ENCODE measurements around the gene GNLY.

The GNLY gene

GRCh38 chr2:85728883-85729824 lies 35.0 kb downstream of the GNLY start:
- peak; percentile 82 for DNase-seq (ENCODE audit: low spot score)

GRCh38 chr2:85729825-85730510 lies 35.8 kb downstream of the GNLY start:
- no peak for DNase-seq (ENCODE audit: low spot score)

GRCh38 chr2:85730686-85731230 lies 36.6 kb downstream of the GNLY start:
- no peak for DNase-seq (ENCODE audit: low spot score)

GRCh38 chr2:85731606-85732005 lies 37.4 kb downstream of the GNLY start:
- DNase-seq (ENCODE audit: low spot score), result no peak

GRCh38 chr2:85732467-85733120 lies 38.4 kb downstream of the GNLY start:
- no peak for DNase-seq (ENCODE audit: low spot score)

- DNase-seq (ENCODE audit: low spot score), result no peak
Measured at GRCh38 chr2:85733121-85733960, 39.2 kb downstream of the GNLY start.

- DNase-seq (ENCODE audit: low spot score), result no peak
Measured at GRCh38 chr2:85734015-85734414, 39.9 kb downstream of the GNLY start.

GRCh38 chr2:85734942-85735608 lies 40.9 kb downstream of the GNLY start:
- DNase-seq (ENCODE audit: low spot score), result no peak

GRCh38 chr2:85735691-85736090 lies 41.5 kb downstream of the GNLY start:
- DNase-seq (ENCODE audit: low spot score), result no peak

GRCh38 chr2:85736456-85737355 lies 42.5 kb downstream of the GNLY start:
- DNase-seq (ENCODE audit: low spot score), result no peak

- no peak for DNase-seq (ENCODE audit: low spot score)
Measured at GRCh38 chr2:85737481-85737880, 43.3 kb downstream of the GNLY start.

GRCh38 chr2:85737961-85738360 lies 43.8 kb downstream of the GNLY start:
- DNase-seq (ENCODE audit: low spot score), result no peak

GRCh38 chr2:85740193-85740592 lies 46.0 kb downstream of the GNLY start:
- DNase-seq (ENCODE audit: low spot score), result no peak

- peak; percentile 44 for DNase-seq (ENCODE audit: low spot score)
Measured at GRCh38 chr2:85741211-85741832, 47.2 kb downstream of the GNLY start.

GRCh38 chr2:85741833-85742455 lies 47.8 kb downstream of the GNLY start:
- DNase-seq (ENCODE audit: low spot score), result peak; percentile 96

- no peak for DNase-seq (ENCODE audit: low spot score)
Measured at GRCh38 chr2:85743304-85743978, 49.3 kb downstream of the GNLY start.

- no peak for DNase-seq (ENCODE audit: low spot score)
Measured at GRCh38 chr2:85744055-85744454, 49.9 kb downstream of the GNLY start.

Measured in pons (tissue), 1 donor.